AG04449 (cell line): Measurements from ENCODE around the gene IREB2.

Experiments used
- CTCF ChIA-PET: fragments of 350-600 bp; formaldehyde crosslinking; extraction: SDS; loops from one replicate; lab custom pipeline; 2021; ENCODE audit warnings: antibody characterized with exemption; lab: Yijun Ruan, JAX
- POLR2A ChIA-PET: fragments of 400-600, 350-600 bp; formaldehyde crosslinking; extraction: SDS; loops from one replicate; lab custom pipeline; 2020; ENCODE audit warnings: antibody characterized with exemption, inconsistent platforms; lab: Yijun Ruan, JAX
- DNase-seq: peaks from one replicate; pipeline ENCODE4 v3.0.0-alpha.2; 2010; ENCODE audit warnings: low read depth, low spot score
- H3K4me3 ChIP-seq: 2 replicates; pipeline ENCODE4 v1.5.1; 2011; ENCODE audit warnings: low read depth, mild to moderate bottlenecking, control low read depth, low read length
- TF ChIP-seq, protein P1 (sequence below): IDR thresholded peaks from one replicate; pipeline ENCODE4 v1.5.1; 2011; ENCODE audit warnings: mild to moderate bottlenecking, moderate library complexity, low read length, control low read depth, inconsistent platforms; ENCODE audit not compliant: insufficient read depth; ENCODE audit errors: missing control alignments

The IREB2 gene

DNA sequence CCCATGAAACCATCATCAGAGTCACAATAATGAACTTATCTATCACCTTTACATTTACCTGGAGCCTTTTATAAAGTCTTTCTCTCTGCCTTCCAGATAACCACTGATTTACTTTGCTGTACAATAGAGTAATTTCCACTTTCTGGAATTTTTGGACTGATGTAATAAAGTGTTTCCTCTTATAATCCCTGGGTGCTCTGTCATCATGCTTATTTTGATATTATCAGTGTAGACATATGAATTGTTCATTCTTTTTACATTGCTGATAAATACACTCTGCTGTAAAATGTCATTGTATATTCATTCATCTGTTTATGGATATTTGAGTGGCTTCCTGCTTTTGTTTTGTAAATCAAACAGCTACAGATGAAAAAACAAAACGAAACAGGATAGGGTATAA, 27.0 kb upstream of the IREB2 start:
- POLR2A ChIA-PET, result no interaction called here
- CTCF ChIA-PET, result interaction anchor here (1.1 to 15.6 kb wide), 4 partner anchors 11 to 101 kb away, joined by 3 to 714 read pairs (median 41); no protein-coding TSS in a partner anchor
- TF ChIP-seq, protein P1, sequence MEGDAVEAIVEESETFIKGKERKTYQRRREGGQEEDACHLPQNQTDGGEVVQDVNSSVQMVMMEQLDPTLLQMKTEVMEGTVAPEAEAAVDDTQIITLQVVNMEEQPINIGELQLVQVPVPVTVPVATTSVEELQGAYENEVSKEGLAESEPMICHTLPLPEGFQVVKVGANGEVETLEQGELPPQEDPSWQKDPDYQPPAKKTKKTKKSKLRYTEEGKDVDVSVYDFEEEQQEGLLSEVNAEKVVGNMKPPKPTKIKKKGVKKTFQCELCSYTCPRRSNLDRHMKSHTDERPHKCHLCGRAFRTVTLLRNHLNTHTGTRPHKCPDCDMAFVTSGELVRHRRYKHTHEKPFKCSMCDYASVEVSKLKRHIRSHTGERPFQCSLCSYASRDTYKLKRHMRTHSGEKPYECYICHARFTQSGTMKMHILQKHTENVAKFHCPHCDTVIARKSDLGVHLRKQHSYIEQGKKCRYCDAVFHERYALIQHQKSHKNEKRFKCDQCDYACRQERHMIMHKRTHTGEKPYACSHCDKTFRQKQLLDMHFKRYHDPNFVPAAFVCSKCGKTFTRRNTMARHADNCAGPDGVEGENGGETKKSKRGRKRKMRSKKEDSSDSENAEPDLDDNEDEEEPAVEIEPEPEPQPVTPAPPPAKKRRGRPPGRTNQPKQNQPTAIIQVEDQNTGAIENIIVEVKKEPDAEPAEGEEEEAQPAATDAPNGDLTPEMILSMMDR, result no peak
- no peak for DNase-seq
- no peak overlapping the region for H3K4me3 ChIP-seq

DNA sequence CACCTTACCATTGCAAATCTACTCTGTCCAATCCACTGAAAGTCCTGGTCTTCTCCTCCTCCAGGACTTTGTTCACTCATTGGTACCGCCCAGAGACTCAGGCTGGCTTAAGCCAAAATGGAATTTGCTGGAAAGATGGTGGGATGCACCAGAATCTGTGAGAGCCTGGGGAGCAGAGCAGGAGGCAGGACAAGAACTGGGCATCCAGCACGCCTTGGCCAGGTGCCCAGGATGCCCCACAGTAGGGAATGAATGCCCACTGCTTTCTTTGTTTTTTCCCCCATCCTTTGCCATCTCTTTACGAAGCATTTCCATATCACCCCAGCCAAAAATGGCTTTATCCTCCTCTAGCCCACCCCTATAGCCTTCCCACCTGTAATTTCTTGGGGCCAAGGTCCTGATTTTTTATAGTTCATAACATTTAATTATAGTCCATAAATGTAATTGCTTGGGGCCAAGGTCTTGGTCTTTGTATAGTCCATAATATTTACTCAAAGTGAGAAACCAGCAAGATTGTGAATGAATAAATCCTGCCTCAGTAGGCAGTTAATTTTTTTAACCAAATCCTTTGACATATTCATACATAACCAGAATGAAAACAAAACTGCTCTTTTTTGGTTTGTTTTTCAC, 23.3 kb upstream of the IREB2 start:
- POLR2A ChIA-PET, result no interaction called here
- CTCF ChIA-PET, result interaction anchor here (0.6 to 15.6 kb wide), 21 partner anchors 7 to 770 kb away, joined by 3 to 714 read pairs (median 4); partner anchors contain the start of gene IREB2
- H3K4me3 ChIP-seq, result no peak overlapping the region
- TF ChIP-seq, protein P1, result no peak
- DNase-seq, result no peak

DNA sequence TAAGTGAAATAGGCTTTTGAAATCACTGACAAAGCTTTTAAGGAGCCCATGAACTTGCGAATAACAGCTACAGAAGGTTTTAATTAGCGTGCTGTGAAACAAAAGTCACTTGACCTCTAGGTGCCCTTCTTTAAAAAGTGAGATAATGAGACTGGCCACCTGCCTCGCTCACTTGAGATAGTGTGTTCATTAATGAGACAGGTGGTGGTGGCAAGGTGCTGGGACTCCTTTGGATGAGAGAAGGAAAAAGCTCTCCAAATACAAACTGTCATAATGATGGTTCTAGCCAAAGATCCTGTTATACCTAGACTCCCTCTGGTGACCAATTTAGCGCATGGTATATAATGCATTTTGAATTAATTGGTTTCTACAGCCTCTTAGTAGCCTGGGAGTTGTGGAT, 22.7 kb upstream of the IREB2 start:
- POLR2A ChIA-PET, result no interaction called here
- DNase-seq, result no peak
- no peak overlapping the region for H3K4me3 ChIP-seq
- CTCF ChIA-PET, result interaction anchor here (0.6 to 15.6 kb wide), 21 partner anchors 8 to 770 kb away, joined by 3 to 714 read pairs (median 4); partner anchors contain the start of gene IREB2
- TF ChIP-seq, protein P1, result peak; percentile 39

DNA sequence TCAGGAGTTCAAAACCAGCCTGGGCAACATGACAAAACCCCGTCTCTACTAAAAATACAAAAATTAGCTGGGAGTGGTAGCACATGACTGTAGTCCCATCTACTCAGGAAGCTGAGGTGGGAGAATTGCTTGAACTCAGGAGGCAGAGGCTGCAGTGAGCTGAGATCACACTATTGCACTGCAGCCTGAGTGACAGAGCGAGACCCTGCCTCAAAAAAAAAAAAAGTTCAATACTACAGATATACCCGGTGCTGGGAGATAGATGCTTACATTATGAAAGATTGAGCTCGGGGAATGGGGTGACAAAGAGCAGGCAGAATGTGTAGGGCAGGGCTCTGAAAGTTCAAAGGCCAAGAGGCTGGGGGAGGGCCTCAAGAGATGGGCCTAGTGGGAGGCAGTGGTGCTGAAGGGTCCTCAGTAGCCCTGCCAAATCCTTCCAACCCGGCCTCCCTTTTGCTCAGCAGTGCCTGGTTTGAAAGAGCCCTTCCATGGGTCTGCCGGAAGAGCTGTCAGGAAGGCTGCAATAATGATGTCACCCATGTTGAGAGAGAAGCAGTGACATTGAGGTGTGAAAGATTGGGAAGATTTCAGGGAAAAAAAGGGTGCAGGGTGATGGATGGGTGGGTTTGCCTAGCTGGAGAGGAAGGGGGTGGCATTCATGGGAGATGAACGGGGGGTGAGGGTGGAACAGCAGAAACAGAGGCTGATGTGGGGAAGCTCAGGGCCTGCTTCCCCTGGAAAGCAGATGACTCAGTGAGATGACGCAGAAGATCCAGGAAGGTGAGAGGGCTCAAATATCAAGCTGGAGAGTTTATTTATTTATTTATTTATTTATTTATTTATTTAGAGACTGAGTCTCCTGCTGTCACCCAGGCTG, 20.0 kb upstream of the IREB2 start:
- TF ChIP-seq, protein P1, result no peak
- ChIA-PET CTCF (interaction anchor here (0.9 to 15.6 kb wide), 12 partner anchors 10 to 459 kb away, joined by 3 to 714 read pairs (median 4); partner anchors contain the start of gene SKIC8), POLR2A (no interaction called here)
- no peak overlapping the region for H3K4me3 ChIP-seq
- no peak for DNase-seq

DNA sequence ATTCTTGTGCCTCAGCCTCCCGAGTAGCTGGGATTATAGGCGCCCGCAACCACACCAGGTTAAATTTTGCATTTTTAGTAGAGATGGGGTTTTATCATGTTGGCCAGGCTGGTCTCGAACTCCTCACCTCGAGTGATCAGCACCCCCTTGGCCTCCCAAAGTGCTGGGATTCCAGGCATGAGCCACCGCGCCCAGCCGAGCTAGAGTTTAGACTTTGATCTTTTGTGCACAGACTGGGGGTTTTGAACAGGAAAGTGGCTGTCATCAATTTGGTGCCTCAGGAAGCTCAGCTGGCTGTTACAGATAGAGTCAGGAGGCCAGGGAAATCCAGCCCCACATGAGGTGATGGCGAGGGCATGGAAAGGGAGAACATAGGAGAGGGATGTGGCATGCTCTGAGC, 19.3 kb upstream of the IREB2 start:
- CTCF ChIA-PET, result interaction anchor here (1.3 to 15.6 kb wide), 5 partner anchors 9 to 109 kb away, joined by 3 to 714 read pairs (median 8); no protein-coding TSS in a partner anchor
- DNase-seq, result no peak
- no peak overlapping the region for H3K4me3 ChIP-seq
- POLR2A ChIA-PET, result no interaction called here
- TF ChIP-seq, protein P1, result no peak
